PC-9 (cell line): ENCODE results near the gene ARHGEF28. TPM values are rescaled to one million over a fixed set of nuclear protein-coding genes. Genes with fewer than 3 reads are reported as not detected.

ENCODE experiments used
- BruUV-seq: library from RNA; stranded (reverse); fragments of 400-500 nt; replicated peaks from 2 replicates; lab custom pipeline; 2021; lab: Mats Ljungman, UMichigan
- CTCF ChIA-PET: fragments of 300-600 bp; sonication (Branson Sonifier 250); formaldehyde crosslinking; loops from one replicate; lab custom pipeline; 2022; ENCODE audit warnings: antibody characterized with exemption; lab: Charles Lee
- POLR2A ChIA-PET: fragments of 300-600 bp; sonication (Branson Sonifier 250); formaldehyde crosslinking; loops from one replicate; lab custom pipeline; 2022; ENCODE audit warnings: antibody characterized with exemption; ENCODE audit not compliant: unreplicated experiment; lab: Charles Lee
- DNase-seq, 2 experiments: peaks; one replicate each; pipeline versions ENCODE4 v3.0.0 to v3.0.0-alpha.2; 2015 to 2022; ENCODE audit warnings: mixed read lengths in 1 of 2
- H2AFZ ChIP-seq: fragments of 200-600 bp; sonication (generic); 2 replicates; pipeline ENCODE4 v1.8.1; 2017; ENCODE audit warnings: antibody characterized with exemption
- H3F3A ChIP-seq: fragments of 200-600 bp; sonication (generic); 2 replicates; pipeline ENCODE4 v1.8.1; 2017; ENCODE audit warnings: antibody characterized with exemption, mild to moderate bottlenecking, low read depth; ENCODE audit not compliant: insufficient read depth
- H3K27ac ChIP-seq: fragments of 200-600 bp; sonication (generic); 2 replicates; pipeline ENCODE4 v1.6.1; 2016; ENCODE audit warnings: mixed run types
- H3K27me3 ChIP-seq: fragments of 200-600 bp; sonication (generic); 2 replicates; pipeline ENCODE4 v1.6.1; 2016; ENCODE audit warnings: low read depth, mixed run types; ENCODE audit not compliant: insufficient read depth
- H3K36me3 ChIP-seq: fragments of 200-600 bp; sonication (generic); 2 replicates; pipeline ENCODE4 v1.6.1; 2016; ENCODE audit warnings: low read depth, mixed run types
- H3K4me1 ChIP-seq: fragments of 200-600 bp; sonication (generic); replicated peaks from 2 replicates; pipeline ENCODE4 v1.6.1; 2016; ENCODE audit warnings: mixed run types; ENCODE audit not compliant: insufficient read depth
- H3K4me2 ChIP-seq: fragments of 200-600 bp; sonication (generic); 2 replicates; pipeline ENCODE4 v1.6.1; 2017; ENCODE audit warnings: mixed run types
- H3K4me3 ChIP-seq: fragments of 200-600 bp; sonication (generic); 2 replicates; pipeline ENCODE4 v1.6.1; 2016; ENCODE audit warnings: mixed run types
- H3K79me2 ChIP-seq: fragments of 200-600 bp; sonication (generic); 2 replicates; pipeline ENCODE4 v1.6.1; 2017; ENCODE audit warnings: low read depth, mixed run types
- H3K9me2 ChIP-seq: fragments of 200-600 bp; sonication (generic); 2 replicates; pipeline ENCODE4 v1.8.1; 2017; ENCODE audit warnings: mild to moderate bottlenecking; ENCODE audit not compliant: insufficient read depth
- H3K9me3 ChIP-seq: fragments of 200-600 bp; sonication (generic); 2 replicates; pipeline ENCODE4 v1.8.1; 2016; ENCODE audit warnings: low read depth; ENCODE audit not compliant: insufficient read depth
- H4K20me1 ChIP-seq: fragments of 200-600 bp; sonication (generic); 2 replicates; pipeline ENCODE4 v1.8.1; 2017; ENCODE audit not compliant: insufficient read depth
- EZH2 ChIP-seq: fragments of 200-600 bp; sonication (generic); IDR thresholded peaks from 2 replicates; pipeline ENCODE4 v1.8.0; 2017; ENCODE audit warnings: antibody characterized with exemption, low read depth
- intact Hi-C: fragments of 100-400 bp; cut with micrococcal nuclease; formaldehyde crosslinking; loops from one replicate; pipeline ENCODE4 v1.10.0; 2022; ENCODE audit not compliant: unreplicated experiment
- total RNA-seq: library from RNA; stranded (reverse); gene quantifications from 2 replicates; pipeline ENCODE4 v1.2.3, GENCODE V29; 2021
- TF ChIP-seq, protein P1 (sequence below): fragments of 200-600 bp; sonication (generic); conservative IDR thresholded peaks from 2 replicates; pipeline ENCODE4 v1.6.1; 2017; ENCODE audit warnings: mixed run types, antibody characterized with exemption, mild to moderate bottlenecking, moderate library complexity

ARHGEF28 gene
- total RNA-seq, 1 experiment from 2014 or later = 77.5 TPM

DNA sequence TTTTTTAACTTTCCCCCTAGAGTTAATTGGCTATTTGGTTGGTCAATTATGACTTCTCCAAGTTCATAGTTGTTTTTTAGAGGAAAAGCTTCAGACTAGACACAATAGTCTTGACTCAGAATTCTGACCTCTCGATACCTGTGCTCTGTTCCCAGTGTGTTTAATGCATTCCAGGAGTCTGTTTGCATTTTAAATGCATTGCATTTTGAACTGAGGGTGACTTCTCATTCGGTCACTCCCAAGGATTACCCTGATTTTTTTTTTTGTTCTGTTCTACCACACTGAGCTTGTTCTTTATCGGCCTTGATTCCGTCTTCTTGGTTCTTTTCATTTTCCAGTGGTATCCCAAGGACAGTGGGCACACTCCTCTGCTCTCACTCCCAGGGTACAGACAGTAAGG is 16.3 kb downstream of the ARHGEF28 start:
- peak overlapping the region; percentile 49 for H3K27ac ChIP-seq
- H3K4me1 ChIP-seq = peaks cover 61% of the 10 kb centered on the region
- H3K9me3 ChIP-seq = no peaks in the 10 kb centered on the region; the same call in 1 of the 2 replicates
- TF ChIP-seq EZH2 = no peak
- peaks cover 16% of the 10 kb centered on the region for H3K36me3 ChIP-seq
- peaks cover 90% of the 10 kb centered on the region for H3K79me2 ChIP-seq
- ChIA-PET POLR2A (interaction anchor here (0.5 to 1.4 kb wide), 7 partner anchors 9 to 101 kb away, joined by 3 to 15 read pairs (median 3); no protein-coding TSS in a partner anchor), CTCF (no interaction called here)
- DNase-seq = peak in 1 of 2 experiments; percentile 73
- H3K9me2 ChIP-seq = no peaks in the 10 kb centered on the region
- H3F3A ChIP-seq = peaks cover 34% of the 10 kb centered on the region
- H2AFZ ChIP-seq = no peak overlapping the region
- intact Hi-C loops = no loop called here
- no TSS peak for BruUV-seq
- no peaks in the 10 kb centered on the region for H4K20me1 ChIP-seq
- H3K4me3 ChIP-seq = peak overlapping the region; percentile 30; the same call in 1 of the 2 replicates
- peak overlapping the region; percentile 58 for H3K4me2 ChIP-seq
- H3K27me3 ChIP-seq = no peaks in the 10 kb centered on the region

DNA sequence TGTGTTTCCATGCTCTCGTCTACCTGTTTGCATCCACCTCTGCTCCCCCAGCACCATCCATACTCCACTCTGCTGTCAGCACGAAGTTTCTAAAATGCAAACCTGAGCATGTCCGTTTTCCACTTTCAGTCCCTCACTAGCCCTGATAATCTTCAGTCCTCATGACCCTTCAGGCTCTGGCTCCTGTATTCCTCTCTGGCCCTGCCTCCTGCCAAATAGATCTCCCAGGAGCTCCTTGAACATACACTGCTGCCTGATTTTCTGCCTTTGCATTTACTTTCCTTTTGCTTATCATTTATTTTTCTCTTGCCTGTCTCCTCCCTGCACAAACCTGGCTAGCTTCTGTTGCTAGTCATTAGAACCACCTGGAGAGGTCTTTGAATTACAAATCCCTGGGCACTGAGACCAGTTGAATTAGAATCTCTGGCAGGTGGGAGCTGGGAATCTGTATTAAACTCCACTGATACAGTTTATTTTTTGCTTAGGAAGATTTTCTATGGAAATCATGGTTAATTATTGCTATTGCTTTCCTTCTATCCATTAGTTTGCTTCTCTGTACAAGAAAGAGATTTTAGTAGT is 18.5 kb downstream of the ARHGEF28 start:
- Histone ChIP-seq H4K20me1 (no peaks in the 10 kb centered on the region), H3K27ac (no peak overlapping the region), H3K36me3 (peaks cover 33% of the 10 kb centered on the region), H3F3A (peaks cover 19% of the 10 kb centered on the region), H3K4me1 (peaks cover 62% of the 10 kb centered on the region), H3K4me3 (no peak overlapping the region), H3K9me2 (no peaks in the 10 kb centered on the region), H2AFZ (no peak overlapping the region), H3K27me3 (no peaks in the 10 kb centered on the region), H3K9me3 (no peaks in the 10 kb centered on the region; the same call in 1 of the 2 replicates), H3K79me2 (peaks cover 98% of the 10 kb centered on the region), H3K4me2 (no peak overlapping the region)
- BruUV-seq = no TSS peak
- DNase-seq = no peak
- intact Hi-C loops = no loop called here
- TF ChIP-seq, protein P1, sequence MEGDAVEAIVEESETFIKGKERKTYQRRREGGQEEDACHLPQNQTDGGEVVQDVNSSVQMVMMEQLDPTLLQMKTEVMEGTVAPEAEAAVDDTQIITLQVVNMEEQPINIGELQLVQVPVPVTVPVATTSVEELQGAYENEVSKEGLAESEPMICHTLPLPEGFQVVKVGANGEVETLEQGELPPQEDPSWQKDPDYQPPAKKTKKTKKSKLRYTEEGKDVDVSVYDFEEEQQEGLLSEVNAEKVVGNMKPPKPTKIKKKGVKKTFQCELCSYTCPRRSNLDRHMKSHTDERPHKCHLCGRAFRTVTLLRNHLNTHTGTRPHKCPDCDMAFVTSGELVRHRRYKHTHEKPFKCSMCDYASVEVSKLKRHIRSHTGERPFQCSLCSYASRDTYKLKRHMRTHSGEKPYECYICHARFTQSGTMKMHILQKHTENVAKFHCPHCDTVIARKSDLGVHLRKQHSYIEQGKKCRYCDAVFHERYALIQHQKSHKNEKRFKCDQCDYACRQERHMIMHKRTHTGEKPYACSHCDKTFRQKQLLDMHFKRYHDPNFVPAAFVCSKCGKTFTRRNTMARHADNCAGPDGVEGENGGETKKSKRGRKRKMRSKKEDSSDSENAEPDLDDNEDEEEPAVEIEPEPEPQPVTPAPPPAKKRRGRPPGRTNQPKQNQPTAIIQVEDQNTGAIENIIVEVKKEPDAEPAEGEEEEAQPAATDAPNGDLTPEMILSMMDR = no peak
- TF ChIP-seq EZH2 = no peak
- POLR2A ChIA-PET = interaction anchor here (0.5 kb wide), 1 partner anchor 46 kb away, joined by 3 read pairs; no protein-coding TSS in a partner anchor
- CTCF ChIA-PET = no interaction called here

DNA sequence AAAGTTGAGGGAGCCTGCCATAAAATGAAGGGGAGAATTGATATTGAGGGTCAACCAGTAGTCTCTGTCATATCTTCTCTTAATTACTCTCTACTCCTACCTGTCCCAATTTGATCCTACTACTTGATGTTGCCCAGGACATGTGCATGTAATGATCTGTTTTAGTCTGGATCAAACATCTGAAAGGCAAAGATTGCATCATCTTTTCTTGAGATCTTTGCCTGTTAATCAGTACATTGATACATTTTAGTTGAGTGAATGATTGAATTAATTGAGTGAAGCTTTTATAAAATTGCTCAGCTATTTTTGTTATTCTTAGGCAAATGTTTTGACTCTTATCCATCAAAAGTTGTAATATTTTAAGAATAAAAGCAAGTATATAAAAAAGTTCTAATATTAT is 21.7 kb downstream of the ARHGEF28 start:
- no peak overlapping the region for H2AFZ ChIP-seq
- peaks cover 54% of the 10 kb centered on the region for H3K4me1 ChIP-seq
- no peaks in the 10 kb centered on the region for H3K27me3 ChIP-seq
- H3K4me2 ChIP-seq = no peak overlapping the region
- peaks cover 20% of the 10 kb centered on the region; the same call in 1 of the 2 replicates for H3K36me3 ChIP-seq
- no peak overlapping the region for H3K27ac ChIP-seq
- H4K20me1 ChIP-seq = no peaks in the 10 kb centered on the region
- TF ChIP-seq, protein P1 = no peak
- no peak for TF ChIP-seq EZH2
- no peaks in the 10 kb centered on the region for H3K9me2 ChIP-seq
- DNase-seq = no peak
- no peaks in the 10 kb centered on the region; the same call in 1 of the 2 replicates for H3K9me3 ChIP-seq
- CTCF ChIA-PET = no interaction called here
- H3K79me2 ChIP-seq = peaks cover 98% of the 10 kb centered on the region
- H3K4me3 ChIP-seq = no peak overlapping the region
- peaks cover 14% of the 10 kb centered on the region; the same call in 1 of the 2 replicates for H3F3A ChIP-seq
- no TSS peak for BruUV-seq
- intact Hi-C loops = no loop called here
- POLR2A ChIA-PET = no interaction called here
